Gastrocnemius medialis (tissue), 4 donors: ENCODE results near the gene MAST2. TPM values are rescaled to one million over a fixed set of nuclear protein-coding genes. Genes with fewer than 3 reads are reported as not detected.

ENCODE experiments used
- ATAC-seq, 2 donors: fragments of 150-250 bp; one replicate each; pipeline ENCODE4 v1.9.1; 2016
- DNase-seq, 2 donors: peaks; one replicate each; pipeline ENCODE4 v3.0.0-alpha.2; 2019
- H3K27ac ChIP-seq, 4 donors: fragments of 200-600 bp; sonication (generic); 1 replicate in 1 of 4; 2 replicates in 3 of 4; pipeline ENCODE4 v1.5.1; 2016 to 2018; ENCODE audit warnings: mild to moderate bottlenecking in 2 of 4, moderate library complexity in 1 of 4
- H3K27me3 ChIP-seq, 3 donors: fragments of 200-600 bp; sonication (generic) in 2 of 3; 1 replicate in 1 of 3; 2 replicates in 2 of 3; pipeline versions ENCODE4 v1.5.1 to v1.6.0; 2016 to 2019; ENCODE audit warnings: mild to moderate bottlenecking in 1 of 3, moderate library complexity in 1 of 3
- H3K36me3 ChIP-seq, 2 donors: fragments of 200-600 bp; sonication (generic) in 1 of 2; one replicate each; pipeline ENCODE4 v1.5.1; 2017 to 2018
- H3K4me1 ChIP-seq, 2 donors: fragments of 200-600 bp; sonication (generic) in 1 of 2; one replicate each; pipeline ENCODE4 v1.5.1; 2016 to 2017; ENCODE audit warnings: mild to moderate bottlenecking in 2 of 2
- H3K4me3 ChIP-seq, 4 donors: fragments of 200-600 bp; sonication (generic) in 3 of 4; 1 replicate in 1 of 4; 2 replicates in 3 of 4; pipeline ENCODE4 v1.5.1; 2016 to 2019; ENCODE audit warnings: mild to moderate bottlenecking in 2 of 4
- H3K9me3 ChIP-seq, 3 donors: fragments of 200-600 bp; sonication (generic) in 2 of 3; 1 replicate in 1 of 3; 2 replicates in 2 of 3; pipeline ENCODE4 v1.5.1; 2016 to 2019
- CTCF ChIP-seq, 5 experiments: fragments of 450-650 bp in 3 of 5; fragments of 200-600 bp in 2 of 5; sonication (generic) in 2 of 5; IDR thresholded peaks in 4 of 5; conservative IDR thresholded peaks in 1 of 5; 1 replicate in 4 of 5; 2 replicates in 1 of 5; pipeline ENCODE4 v1.5.1; 2016 to 2019; ENCODE audit warnings: antibody characterized with exemption in 5 of 5, mild to moderate bottlenecking in 3 of 5, moderate library complexity in 3 of 5
- POLR2A ChIP-seq, 2 donors: fragments of 450-650 bp; IDR thresholded peaks; one replicate each; pipeline ENCODE4 v1.6.1; 2017; ENCODE audit warnings: antibody characterized with exemption in 2 of 2, mild to moderate bottlenecking in 2 of 2, moderate library complexity in 2 of 2
- in situ Hi-C, 4 donors: fragments of 200-750 bp; cut with MboI; loops; one replicate each; pipeline versions ENCODE4 v1.15.0 to v1.8.0; 2017; ENCODE audit warnings: low sequenced_read_pairs in 4 of 4
- intact Hi-C: fragments of 100-400 bp; cut with DNase I; formaldehyde crosslinking; loops from one replicate; pipeline ENCODE4 v1.15.1; 2023; ENCODE audit warnings: low total_unique reads
- total RNA-seq, 4 donors: library from RNA; depleted of rRNA; stranded (reverse); fragments of >200 nt; gene quantifications; one replicate each; pipeline versions ENCODE4 v1.1.0 to v1.2.3, GENCODE V29; 2016

MAST2 gene
- total RNA-seq, 4 donors from 2014 or later: 110 to 195 (median 162) TPM

GRCh38 chr1:45895406-45895805, 92.0 kb downstream of the MAST2 start:
- Histone ChIP-seq H3K27ac (no peak overlapping the region), H3K9me3 (no peaks in the 10 kb centered on the region), H3K4me3 (no peak overlapping the region), H3K27me3 (no peaks in the 10 kb centered on the region), H3K4me1 (peaks cover 18 to 25% of the 10 kb centered on the region in 2 donors), H3K36me3 (no peaks in the 10 kb centered on the region)
- in situ Hi-C loops: no loop called here
- intact Hi-C loops: no loop called here
- DNase-seq (no peak), ATAC-seq (no peak)
- TF ChIP-seq CTCF (IDR thresholded peaks at IDR 0.05 in 4 of 5, conservative IDR thresholded peaks at IDR 0.05 in 1 of 5): no peak
- TF ChIP-seq POLR2A (IDR thresholded peaks at IDR 0.05): no peak

- no peak overlapping the region for H3K27ac ChIP-seq
- TF ChIP-seq CTCF (IDR thresholded peaks at IDR 0.05 in 4 of 5, conservative IDR thresholded peaks at IDR 0.05 in 1 of 5): no peak
- TF ChIP-seq POLR2A (IDR thresholded peaks at IDR 0.05): no peak
- no peak for ATAC-seq
These were observed 103.5 kb downstream of the MAST2 start for GRCh38 chr1:45906883-45907282.

GRCh38 chr1:45908611-45909140, 105.3 kb downstream of the MAST2 start:
- no peak for TF ChIP-seq POLR2A (IDR thresholded peaks at IDR 0.05)
- TF ChIP-seq CTCF (IDR thresholded peaks at IDR 0.05 in 4 of 5, conservative IDR thresholded peaks at IDR 0.05 in 1 of 5): no peak
- Histone ChIP-seq H3K36me3 (no peaks in the 10 kb centered on the region), H3K4me3 (no peak overlapping the region), H3K27me3 (no peaks in the 10 kb centered on the region), H3K4me1 (peaks cover 29 to 32% of the 10 kb centered on the region in 2 donors), H3K9me3 (no peaks in the 10 kb centered on the region), H3K27ac (peak overlapping the region in 3 of 4 donors; percentile 9 to 41 (median 37))
- no peak for DNase-seq
- intact Hi-C loops: no loop called here
- ATAC-seq: no peak
- in situ Hi-C loops: no loop called here

More at GRCh38 chr1:45906883-45907282, 103.5 kb downstream of the MAST2 start:
- in situ Hi-C loops (no loop called here), intact Hi-C loops (no loop called here)
- Histone ChIP-seq H3K4me3 (no peak overlapping the region), H3K9me3 (no peaks in the 10 kb centered on the region), H3K4me1 (peaks cover 17 to 20% of the 10 kb centered on the region in 2 donors), H3K36me3 (no peaks in the 10 kb centered on the region), H3K27me3 (no peaks in the 10 kb centered on the region)
- DNase-seq: no peak

GRCh38 chr1:45911634-45912033, 108.2 kb downstream of the MAST2 start:
- ATAC-seq (no peak), DNase-seq (no peak)
- intact Hi-C loops (loop anchor here (5.0 to 10.0 kb wide), 3 partner anchors 46 to 263 kb away; partner anchors contain the start of genes P3R3URF and TSPAN1), in situ Hi-C loops (no loop called here)
- no peaks in the 10 kb centered on the region for H3K9me3 ChIP-seq
- H3K27me3 ChIP-seq: no peaks in the 10 kb centered on the region
- H3K4me3 ChIP-seq: no peak overlapping the region
- H3K4me1 ChIP-seq: peaks cover 29 to 32% of the 10 kb centered on the region in 2 donors
- peak overlapping the region; percentile 91 to 97 (median 92) for H3K27ac ChIP-seq
- TF ChIP-seq CTCF (IDR thresholded peaks at IDR 0.05 in 4 of 5, conservative IDR thresholded peaks at IDR 0.05 in 1 of 5) (no peak), POLR2A (IDR thresholded peaks at IDR 0.05) (no peak)
- H3K36me3 ChIP-seq: no peaks in the 10 kb centered on the region
